HG02970 (cell line): ENCODE measurements around the gene RLIM.

Experiments used
- ATAC-seq: cut with Tn5 transposase; IDR thresholded peaks from one replicate; pipeline ENCODE4 v1.9.1; 2021; ENCODE audit warnings: mild to moderate bottlenecking, moderate library complexity, moderate number of reproducible peaks; ENCODE audit not compliant: unreplicated experiment, low FRiP score

Gene RLIM

DNA sequence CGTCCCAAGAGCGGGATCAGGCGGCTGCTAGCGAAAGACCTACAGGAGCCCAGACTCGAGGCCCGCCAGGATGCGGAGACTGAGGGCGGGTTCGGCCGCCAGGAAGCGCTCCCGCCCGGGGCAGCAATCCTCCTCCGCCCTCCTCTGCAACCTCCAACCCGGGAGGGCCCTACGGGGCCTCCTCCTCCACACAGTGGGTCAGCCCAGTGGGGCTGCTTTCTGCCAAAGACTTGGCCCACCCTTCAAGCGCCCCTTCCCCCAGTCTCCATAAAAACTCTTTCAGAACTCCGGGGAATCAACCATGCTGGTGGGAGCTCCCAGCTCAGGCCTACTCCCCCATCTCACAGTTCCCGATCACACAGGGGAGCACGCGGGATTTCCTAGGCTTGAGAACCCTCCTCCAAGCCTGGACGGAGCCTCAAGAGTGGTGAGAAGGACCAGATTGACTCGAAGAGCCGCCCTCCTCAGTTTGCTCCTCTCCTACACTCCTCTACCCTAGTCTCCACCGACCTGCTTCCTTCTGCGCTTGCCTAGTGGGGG is 77.5 kb downstream of the RLIM start:
- peak; percentile 6 for ATAC-seq

DNA sequence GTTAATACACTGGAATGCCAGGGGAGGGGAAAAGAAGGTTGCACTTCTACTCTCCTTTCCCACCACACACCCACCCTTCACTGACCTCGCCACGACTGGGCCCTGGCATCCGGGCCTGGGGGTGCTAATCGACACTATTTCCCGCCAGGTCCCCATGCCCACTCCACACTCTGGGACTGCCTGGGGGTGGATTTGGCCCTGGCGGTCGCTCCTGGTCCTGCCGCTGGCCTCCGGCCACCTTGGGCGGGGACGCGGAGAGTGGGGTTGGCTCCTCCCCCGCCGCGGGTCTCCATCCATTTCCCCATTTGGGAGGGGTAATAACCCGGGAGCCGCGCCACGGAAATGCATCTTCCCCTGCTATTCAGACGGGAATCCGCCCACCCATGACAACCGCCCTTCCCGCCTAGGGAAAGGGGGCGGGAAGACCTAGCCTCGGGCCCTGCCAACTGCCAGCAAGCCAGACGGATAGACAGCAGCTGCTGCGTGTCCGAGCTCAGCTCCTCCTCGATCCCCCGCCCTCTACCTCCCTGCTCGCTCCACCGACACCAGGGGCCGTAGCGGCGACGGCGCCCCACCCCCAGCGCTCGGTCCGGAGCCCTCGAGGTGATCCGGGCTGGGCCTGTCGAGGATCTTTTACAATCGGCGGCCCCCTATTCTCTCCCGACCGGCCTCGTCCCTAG is 78.1 kb downstream of the RLIM start:
- ATAC-seq: peak; percentile 59

DNA sequence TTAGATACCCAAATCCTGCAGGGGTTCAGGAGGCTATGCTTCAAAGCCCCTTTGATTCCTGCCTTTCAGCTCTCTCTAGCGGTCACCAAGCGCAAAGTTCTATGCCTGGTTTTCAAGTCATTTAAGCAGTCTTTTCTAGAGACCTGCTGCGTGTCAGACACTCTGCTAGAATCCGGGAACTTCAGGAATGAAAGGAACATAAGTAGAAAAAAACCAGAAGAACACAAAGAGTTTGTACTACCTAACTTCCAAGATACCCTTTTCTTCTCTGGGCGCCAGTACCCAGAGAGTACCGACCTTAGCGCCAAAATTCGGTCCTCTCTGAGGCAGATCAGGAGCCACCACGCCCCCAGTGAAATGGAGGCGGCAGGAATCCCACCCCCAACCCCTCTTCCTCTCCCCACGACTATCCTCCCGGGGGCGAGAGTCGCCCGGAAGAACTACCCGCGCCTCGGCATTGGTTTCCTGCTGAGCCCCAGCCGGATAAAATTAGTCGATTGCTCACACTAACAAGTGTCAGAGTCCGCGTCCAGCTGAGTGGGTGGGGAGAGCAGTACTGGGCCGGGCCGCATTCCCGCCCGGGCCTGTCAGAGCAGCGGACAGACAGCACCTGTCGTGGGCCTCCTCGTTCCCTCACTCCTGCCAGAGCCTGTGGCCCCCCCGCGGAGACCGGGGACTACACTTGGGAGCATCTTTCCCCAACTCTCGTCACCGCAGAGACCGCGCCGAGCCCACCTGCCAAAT is 78.8 kb downstream of the RLIM start:
- no peak for ATAC-seq
